ENCODE measurements around the gene PSMG4.
A peak's percentile ranks its signal among the peaks of the same experiment; 100 is the strongest.

The PSMG4 gene, protein sequence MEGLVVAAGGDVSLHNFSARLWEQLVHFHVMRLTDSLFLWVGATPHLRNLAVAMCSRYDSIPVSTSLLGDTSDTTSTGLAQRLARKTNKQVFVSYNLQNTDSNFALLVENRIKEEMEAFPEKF

DNA sequence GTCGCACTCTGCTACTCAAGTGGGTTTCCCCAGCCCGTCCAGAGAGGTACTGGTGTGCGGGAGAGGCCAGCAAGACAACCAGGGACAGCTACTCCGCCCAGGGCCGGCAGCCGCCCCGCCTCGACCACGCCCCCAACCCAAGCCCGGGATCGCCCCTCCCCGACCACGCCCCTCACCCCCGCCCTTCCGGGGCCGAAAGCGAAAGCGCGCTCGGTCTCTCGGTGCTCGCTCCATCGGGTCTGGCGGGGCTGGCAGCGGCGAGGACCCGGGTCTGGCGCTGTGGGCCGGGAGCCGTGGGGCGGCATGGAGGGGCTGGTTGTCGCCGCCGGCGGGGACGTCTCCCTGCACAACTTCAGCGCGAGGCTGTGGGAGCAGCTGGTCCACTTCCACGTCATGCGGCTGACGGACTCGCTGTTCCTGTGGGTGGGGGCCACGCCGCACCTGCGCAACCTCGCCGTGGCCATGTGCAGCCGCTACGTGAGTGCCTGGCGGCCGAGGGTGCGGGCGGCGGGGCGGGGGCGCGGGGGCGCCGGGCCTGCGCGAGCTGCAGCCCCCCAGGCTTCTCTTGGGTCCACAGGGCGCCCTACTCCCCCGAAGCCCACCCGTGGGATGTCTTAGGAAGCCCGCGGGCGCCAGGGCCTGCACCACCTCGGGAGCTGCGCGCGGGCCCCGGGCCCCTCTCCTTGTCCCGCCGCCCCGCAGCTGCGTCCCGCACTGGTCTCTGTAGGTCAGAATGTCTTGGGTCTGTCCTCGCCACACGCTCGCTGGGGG lies at the start of gene PSMG4:
TSS of gene PSMG4 (plus strand) at position 228 of the 771 bp plus-strand sequence. CDS start at position 304, 76 bp downstream.
- DNase-seq, result peak; percentile 41

DNA sequence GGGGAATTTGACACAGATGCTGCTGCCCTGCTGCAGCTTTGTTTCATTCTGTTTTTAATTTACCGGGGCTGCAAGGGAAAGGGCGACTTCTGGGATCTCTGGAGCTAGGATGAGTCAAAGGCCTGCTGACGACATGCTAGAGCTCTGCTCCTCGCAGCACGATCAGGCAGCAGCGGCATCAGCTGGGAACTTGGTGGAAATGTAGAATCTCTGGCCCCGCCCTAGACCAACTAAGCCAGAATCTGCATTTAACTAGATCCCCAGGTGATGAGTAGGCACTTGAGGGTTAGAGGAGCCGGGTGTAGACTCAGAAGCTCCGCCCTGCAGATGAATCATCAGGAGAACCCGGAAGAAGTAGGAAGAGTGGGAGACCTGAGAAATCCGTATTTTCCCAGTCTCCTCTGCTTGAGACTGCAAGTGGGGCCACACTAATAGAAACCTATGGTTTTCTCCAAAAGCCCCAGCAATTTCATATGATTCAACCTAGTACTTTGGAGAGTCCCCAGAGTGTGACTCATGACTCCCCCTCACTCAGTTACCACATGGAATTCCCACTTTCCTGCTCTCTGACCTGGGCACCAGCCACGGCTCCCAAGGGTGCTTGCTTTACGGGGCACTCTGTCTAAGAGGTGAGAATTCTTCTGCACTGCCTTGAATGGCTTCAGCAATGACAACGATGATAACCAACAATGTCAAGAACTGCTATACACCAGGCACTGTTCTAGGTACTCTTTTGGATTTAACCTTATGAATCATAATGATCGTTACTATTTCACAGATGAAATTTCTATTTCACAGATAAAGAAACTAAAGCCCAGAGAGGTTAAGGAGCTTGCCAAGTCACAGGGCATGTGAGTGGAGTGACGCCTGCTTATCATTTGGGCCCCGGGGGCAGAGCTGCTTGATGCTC lies 49.4 kb upstream of the PSMG4 start:
- DNase-seq, result peak; percentile 13

DNA sequence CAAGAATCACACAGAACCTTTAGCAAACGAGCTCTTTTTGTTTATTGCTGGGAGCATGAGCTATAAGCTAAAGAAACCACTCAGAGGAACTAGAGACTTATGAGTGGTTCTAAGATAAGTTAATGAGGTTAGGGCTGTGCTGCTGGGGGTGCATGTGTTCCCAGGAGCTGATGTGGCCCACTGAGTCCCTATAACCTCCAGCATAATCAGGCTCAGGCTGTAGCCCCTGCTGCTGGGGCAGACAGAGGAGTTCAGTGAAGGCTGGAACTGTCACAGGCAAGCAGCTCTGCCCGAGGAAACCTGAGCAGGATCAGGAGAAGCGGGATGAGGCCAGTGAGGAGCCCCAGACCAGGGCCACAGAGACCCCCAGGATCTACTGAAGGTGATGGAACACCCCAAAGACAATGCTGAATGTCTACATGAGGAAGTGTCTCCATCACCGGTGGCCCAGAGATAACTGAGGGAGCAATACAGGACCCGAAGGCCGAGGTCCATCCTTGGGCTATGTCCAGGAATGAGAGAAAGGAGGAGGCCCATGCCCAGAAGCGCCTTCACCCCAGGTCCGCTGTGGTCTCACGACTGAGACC lies 48.6 kb upstream of the PSMG4 start:
- DNase-seq, result no peak

DNA sequence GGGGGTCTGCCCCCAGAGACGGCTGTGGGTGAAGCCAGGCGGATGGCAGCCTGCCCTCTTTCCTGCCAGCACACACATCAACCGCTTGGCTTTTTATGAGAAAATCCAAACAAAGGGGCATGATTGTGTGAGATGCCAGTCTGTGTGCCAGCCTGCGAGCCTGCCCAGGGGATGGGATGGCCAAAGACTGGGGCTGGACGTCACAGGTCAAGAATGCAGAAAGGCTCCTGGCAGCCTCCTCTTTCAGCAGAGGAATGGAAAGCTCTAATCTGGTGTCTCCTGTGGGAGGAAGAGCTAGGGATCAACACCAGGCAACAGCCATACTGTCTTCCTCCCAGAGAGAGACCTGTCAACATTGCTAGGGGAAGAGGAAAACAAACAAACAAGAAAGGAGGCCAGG lies 47.1 kb upstream of the PSMG4 start:
- no peak for DNase-seq

DNA sequence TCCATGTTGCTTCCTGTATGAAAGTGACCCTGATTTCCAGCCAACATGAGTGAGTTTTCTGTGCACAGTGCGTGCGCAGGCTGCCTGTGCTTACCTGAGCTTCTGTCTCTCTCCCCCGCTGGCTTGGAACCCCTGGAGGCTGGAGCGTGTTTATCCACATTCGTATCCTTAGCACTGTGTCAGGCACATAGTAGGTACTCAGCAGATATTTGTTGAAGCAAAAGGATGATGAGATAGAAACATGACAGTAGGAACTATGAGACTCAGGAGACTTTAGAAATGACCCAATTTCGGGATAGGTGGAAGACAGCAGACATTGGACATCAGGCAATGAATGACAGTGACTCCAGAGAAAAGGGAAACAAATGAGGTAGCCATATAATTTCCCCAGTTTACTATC lies 46.5 kb upstream of the PSMG4 start:
- no peak for DNase-seq

DNA sequence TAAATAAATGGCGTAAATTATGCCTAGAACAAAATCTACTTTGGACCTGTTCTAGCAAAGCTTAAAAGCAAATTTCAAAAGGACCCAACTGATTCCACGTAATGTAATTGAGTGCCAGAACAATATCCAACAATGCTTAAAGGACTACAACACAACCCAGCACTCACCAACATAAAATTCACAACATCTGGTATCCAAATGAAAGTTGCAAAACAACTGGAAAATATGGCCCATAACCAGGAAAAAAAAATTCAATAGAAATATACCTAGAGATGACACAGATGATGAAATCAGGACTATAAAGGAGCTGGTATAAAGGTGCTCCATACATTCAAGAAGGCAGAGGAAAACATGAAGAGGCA lies 45.4 kb upstream of the PSMG4 start:
- DNase-seq, result no peak

DNA sequence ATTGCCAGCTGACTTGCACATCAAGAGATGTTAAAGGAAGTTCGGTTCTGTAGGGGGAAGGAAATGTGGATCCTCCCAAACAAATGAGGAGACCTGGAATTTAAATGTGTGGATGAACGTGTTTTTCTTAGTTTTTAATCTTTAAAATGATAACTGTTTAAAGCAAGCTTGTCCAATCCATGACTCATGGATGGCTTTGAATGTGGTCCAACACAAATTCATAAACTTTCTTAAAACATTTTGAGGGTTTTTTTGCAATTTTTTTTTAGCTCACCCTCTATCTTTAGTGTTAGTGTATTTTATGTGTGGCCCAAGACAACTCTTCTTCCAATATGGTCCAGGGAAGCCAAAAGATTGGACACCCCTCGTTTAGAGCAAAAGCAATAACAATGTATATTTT lies 43.8 kb upstream of the PSMG4 start:
- DNase-seq, result no peak

DNA sequence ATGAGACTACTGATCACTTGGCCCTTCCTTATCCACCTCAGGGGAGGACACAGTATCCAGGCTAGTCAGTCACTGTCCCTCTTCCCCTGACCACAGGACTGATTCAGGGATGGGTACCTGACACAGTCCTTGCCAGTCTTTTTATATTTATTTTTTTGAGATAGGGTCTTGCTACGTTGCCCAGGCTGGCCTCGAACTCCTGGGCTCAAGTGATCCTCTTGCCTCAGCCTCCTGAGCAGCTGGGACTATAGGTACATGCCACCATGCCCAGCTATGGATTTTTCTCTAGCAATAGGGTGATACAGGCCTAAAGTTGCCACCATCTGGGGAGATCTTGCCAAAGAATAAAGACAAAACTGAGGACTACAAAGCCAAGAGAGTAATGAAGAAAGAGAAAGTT lies 41.5 kb upstream of the PSMG4 start:
- no peak for DNase-seq

DNA sequence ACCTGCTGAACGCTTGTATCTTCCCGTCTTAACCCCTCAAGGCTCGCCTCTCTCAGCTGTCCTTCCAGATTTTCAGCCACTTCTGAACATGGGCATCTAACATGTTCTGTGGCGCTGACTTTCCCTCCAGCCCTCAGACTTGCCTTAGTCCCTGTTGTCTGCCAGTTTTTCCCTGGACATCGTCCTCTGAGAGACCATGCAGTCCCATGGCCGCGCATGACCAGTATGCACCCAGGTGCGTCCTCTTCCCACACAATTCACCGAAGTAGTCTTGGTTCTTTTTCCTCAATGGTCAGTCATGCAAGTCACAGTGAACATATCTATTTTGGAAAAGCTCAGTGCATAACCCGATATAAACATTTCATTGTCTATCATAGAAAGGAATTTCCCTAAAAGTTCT lies 40.5 kb upstream of the PSMG4 start:
- no peak for DNase-seq

DNA sequence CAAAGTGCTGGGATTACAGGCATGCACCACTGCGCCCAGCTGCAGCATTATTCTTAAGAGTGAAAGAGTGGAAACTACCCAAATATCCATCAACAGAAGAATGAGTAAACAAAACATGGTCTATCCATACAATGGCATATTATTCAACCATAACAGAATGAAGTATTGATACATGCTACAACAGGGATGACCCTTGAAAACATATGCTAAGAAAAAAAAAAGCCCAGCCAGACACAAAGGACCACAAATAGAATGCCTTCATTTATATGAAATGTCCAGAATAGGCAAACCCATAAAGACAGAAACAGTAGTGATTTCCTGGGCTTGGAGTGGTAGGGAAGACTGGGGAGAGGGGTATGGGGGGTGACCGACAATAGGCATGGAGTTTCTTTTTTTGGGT lies 38.4 kb upstream of the PSMG4 start:
- no peak for DNase-seq

DNA sequence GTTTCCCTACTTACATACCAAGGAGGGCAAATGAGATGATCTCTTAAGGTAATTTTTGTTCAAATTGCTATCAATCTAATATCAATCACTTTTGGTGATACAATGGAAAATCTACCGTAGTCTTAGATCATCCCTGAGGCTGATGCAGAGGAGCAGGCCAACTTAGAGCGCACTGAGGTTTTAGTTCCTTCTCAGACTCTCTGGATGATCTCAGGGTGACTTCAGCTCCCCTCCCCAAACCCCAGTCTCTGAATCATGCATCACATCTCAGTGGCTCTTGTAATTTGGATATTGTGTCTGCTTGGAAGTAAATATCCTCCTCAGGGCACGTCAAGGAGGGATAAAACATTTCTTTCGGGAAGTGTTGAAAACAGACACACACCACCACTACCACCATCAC lies 37.2 kb upstream of the PSMG4 start:
- no peak for DNase-seq

DNA sequence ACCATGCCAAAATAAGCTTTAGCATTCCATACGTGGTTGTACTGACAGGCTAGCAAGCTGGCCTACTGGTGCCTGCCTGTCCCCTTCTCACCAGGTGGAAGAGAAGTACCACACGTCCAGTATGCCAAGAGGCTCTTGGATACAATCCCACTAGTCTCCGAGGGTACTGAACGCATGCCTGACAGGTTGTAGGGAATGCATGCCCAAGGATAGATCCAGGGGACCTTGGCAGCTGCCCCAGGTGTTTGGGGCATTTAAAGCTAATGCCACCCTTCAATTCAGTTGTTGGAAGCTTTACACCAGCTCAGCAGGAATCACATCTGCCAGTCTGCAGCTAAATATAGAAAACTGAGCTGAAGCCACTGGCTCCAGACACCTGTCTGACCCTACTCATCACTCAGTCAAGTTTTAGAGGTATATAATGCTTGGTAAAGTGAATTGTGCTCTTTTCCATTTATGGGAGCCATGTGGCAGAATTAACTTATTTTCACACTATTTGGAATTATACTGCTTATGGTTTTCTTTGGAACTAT lies 36.2 kb upstream of the PSMG4 start:
- DNase-seq, result no peak

DNA sequence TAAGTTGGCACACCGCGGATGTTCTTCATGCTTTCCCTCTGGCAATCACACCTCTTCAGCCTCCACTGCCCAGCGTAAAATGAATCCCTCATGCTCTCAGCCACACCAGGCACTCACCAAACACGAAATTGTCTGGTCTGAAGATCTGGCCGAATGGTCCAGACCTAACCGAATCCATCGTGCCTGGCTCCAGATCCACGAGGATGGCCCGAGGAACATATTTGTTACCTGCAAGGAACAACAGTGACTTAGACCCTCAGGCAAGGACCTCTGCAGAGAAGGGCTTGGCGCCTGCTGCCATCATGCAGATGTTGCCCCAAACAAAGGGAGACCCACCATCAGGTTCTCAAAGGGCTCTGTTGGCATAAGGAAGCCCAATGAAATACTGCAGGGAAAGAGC lies 32.7 kb upstream of the PSMG4 start:
- DNase-seq, result no peak

DNA sequence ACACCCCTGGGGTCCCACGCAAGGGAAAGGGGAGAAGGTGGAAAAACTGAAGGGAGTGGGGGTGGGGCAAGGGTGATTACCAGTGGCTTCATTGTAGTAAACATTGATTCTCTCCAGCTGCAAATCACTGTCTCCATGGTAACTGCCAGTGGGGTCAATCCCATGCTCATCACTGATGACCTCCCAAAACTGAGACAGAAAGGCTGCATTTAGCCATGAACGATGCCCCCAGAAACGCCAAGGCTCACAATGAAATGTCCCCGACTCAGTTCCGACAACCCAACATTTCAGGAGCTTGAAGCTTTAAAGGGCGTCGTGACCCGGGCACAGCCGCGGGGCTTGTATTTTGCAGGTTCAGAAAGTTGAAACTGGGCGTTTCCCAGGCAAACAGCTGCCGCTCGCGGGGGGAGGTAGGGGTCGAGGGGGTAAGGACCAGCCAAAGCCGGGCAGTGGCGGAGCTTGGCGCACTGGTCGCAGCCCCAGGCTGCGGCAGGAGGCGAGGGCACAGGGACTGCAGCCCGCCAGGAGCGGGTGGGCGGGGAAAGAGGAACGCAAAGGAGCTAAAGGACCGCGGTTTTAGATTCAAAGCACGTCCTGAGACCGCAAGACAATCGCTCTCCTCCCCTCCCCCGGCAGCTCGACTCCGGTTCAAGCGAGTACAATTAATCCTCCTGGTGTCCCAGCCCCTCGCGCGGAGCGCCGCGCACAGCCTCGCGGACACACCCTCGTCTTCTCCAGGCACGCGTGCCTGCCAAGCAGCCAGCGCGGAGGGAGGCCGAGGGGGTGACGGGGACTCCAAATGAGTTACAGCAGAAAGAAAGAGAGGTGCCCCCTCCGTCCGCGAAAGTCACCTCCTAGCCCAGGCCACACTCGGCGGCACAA lies 32.0 kb upstream of the PSMG4 start:
- DNase-seq, result no peak

DNA sequence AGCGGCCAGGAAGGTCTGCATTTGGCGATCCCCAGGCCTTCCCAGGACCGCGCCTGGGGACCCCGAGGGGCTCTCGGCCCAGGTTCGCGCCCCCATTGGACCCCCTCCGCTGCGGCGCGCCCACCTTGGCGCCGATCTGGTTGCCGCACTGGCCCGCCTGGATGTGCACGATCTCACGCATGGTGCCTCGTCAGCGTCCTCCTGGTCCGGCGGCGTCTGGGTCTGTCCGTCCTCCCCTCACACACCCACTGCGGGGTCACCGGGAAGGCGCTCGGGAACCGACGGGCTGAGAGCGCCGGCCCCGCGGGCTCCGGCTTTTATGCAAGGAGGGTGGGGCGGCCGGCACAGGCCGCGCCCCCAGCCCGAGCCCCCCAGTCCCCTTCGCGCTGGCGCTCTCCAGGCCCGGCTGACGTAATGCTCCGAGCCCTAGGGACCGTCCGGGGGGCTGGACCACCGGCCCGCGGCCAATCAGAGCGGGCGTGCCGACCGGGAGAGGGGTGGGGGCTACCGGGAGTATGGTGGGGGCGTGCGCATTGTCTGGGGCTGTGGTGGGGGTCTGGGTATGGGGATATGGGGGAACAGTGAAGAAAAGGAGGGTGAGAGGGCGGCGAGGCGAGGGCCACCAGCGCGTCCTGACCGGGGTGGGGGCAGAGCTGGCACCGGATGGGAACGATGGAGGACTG lies 31.2 kb upstream of the PSMG4 start, which contains the start of gene TUBB2B:
TSS of gene TUBB2B (minus strand) at position 291 of the 683 bp plus-strand sequence. CDS start at position 181, 110 bp downstream.
- DNase-seq, result peak; percentile 78

DNA sequence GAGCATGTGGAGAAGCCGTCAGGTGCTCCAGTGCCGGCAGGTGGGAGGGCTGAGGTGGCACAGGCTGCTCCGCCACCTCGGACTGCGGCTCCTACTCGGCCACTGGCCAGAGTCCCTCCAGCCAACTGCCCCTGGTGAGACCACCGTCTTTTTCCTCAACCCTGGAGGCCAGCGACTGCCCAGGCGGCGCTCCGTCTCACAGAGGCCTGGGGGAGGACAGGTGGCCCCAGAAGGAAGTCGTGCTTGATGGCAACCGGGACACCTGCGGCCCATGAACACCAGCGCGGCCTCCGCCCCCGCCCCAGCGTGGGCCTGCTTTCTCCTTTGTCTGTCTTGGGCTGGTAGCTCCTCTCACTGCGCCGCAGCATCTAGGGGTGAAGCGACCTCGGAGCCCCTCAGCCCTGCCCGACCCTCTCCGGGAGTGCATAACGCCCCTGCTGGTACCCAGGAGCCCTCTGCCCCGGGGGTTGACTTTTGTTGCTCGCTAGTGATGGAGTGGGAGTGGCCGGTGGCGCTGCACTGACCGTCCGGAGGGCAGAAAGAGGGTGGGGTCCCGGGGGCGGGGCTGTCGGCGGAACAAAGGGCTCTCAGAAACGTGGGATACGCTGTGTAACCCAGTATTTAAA lies 30.6 kb upstream of the PSMG4 start:
- peak; percentile 25 for DNase-seq

DNA sequence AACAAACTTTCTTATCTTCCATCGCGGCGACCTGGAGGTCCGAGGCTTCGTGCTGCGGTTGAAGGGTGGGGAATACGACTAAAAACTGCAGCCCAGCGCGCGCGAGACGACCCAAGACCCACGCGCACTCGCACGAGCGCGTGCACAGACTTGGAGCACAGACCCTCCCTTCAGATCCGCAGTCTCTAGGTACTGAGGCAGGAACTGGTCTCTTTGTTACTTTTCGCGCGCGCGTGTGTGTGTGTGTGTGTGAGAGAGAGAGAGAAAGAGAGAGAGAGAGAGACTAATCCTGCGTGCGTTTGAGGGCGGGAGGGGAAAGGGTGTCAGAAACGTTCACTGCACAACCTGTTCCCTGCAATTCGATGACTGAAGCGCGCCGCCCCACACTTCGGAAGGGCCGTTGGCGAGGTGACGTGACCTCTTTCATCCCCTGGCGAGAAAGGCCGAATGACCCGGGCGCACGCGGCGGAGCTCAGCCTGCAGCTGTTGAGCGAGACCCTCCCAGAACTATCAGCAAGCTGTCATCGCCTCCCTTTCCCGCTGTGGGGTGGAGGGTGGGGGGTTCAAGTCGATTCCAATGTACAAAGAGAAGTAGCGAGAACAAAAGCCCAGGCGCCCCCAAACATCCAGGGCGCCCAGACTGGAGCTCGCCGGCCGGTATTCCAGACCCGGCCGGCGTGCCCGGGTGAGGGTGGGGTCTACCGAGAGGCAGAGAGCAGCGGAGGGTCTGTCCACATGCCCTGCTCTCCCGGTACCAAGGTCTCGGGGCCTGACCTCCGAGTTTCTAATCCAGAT lies 29.8 kb upstream of the PSMG4 start:
- DNase-seq, result peak; percentile 47

DNA sequence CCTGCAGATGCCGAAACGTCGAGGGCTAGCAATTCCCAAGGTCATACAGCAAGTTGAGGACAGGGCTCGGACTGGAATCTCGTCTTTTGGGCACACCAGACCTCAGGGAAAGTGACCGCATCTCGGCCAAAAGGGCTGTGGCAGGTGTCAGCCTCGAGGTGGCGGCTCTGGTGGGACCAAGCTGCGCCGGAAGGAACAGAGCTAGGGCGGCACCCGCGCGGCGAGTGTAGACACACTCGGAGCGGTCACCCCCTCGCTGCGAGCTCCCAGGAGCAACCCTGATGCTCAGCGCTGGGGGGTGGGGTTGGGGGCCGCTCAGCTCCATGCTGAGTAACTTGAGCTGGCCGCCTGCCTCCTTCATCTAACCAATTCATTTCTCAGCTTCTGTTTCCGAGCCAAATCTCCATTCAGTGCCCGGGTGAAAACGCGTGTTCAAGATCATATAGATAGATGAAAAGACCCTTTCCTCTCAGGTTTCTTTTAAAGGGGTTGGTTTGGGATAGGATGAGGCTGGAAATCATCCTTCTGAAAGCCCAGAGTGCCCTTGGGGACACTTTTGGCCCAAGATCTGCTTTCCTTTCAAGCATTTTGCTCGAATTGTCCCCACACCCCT lies 29.1 kb upstream of the PSMG4 start:
- peak; percentile 31 for DNase-seq

DNA sequence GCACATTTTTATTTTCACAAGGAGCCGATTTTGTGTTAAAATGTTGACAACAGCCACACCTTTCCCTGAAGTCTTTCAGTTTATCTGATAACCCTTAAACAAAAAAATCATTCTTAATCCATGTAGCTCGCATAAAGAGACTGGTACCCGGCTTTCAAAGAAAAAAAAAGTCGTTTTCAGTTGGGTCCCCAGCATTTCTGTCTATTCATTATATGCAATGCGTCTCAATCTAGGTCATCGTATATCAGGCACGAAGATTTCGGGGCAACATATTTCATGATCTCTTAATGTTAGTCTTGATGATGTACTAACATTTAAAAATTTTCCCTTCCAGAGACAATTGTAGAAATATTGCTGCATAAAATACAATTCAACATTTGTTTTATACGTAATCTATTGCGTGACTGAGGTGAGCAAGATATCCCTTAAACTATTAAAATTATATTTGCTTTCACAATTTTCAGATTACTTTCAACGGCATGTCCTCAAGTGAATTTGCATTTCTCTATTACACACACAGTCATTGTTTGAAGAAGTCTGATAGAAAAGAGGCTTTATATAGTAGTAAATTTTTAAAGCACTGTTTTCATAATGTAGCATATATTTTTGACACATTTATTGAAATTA lies 28.4 kb upstream of the PSMG4 start:
- DNase-seq, result no peak

Measured in NCI-H1694 (cell line).